T-helper 2 cell treated with Interferon-gamma antibody and Interleukin-4, amounts not matched to agents 100 ng/mL and 5 ng/mL, for 36 hours (primary cell): Measurements from ENCODE around the gene TMEM45B. TPM values are rescaled to one million over a fixed set of nuclear protein-coding genes. Genes with fewer than 3 reads are reported as not detected.
"Not testable (repeated sequence)": the region's sequence is repeated elsewhere in the genome, so short reads cannot be mapped to it uniquely, and the experiment has no call there.

ENCODE experiments used
- intact Hi-C: fragments of 100-400 bp; cut with micrococcal nuclease; formaldehyde crosslinking; loops from one replicate; pipeline ENCODE4 v1.15.1; 2023
- total RNA-seq: library from RNA; stranded (reverse); gene quantifications from 2 replicates; pipeline ENCODE4 v1.2.3, GENCODE V29; 2022

TMEM45B gene
- total RNA-seq: 0.36 and 0.43 TPM in 2 replicates

GRCh38 chr11:129815596-129816461, at the start of gene TMEM45B:
Gene TMEM45B (plus strand): TSS chr11:129815848. CDS start chr11:129852483, 36,635 bp downstream.
- intact Hi-C loops: no loop called here

GRCh38 chr11:129766898-129767604, 48.6 kb upstream of the TMEM45B start:
- intact Hi-C loops: loop anchor here (1.0 kb wide), 1 partner anchor 365 kb away; no protein-coding TSS in a partner anchor

- intact Hi-C loops: loop anchor here (1.0 kb wide), 1 partner anchor 364 kb away; no protein-coding TSS in a partner anchor
Measured at GRCh38 chr11:129767827-129768226, 47.8 kb upstream of the TMEM45B start.

- intact Hi-C loops: no loop called here
Measured at GRCh38 chr11:129768356-129768755, 47.3 kb upstream of the TMEM45B start.

GRCh38 chr11:129769059-129769458, 46.6 kb upstream of the TMEM45B start:
- intact Hi-C loops: no loop called here

- intact Hi-C loops: no loop called here
Measured at GRCh38 chr11:129770993-129771392, 44.7 kb upstream of the TMEM45B start.

- intact Hi-C loops: not testable (repeated sequence)
Measured at GRCh38 chr11:129771456-129771855, 44.2 kb upstream of the TMEM45B start.

GRCh38 chr11:129778877-129779276, 36.8 kb upstream of the TMEM45B start:
- intact Hi-C loops: no loop called here

- intact Hi-C loops: no loop called here
Measured at GRCh38 chr11:129779342-129779741, 36.3 kb upstream of the TMEM45B start.

- intact Hi-C loops: no loop called here
Measured at GRCh38 chr11:129785383-129786111, 30.1 kb upstream of the TMEM45B start.

GRCh38 chr11:129786112-129786416, 29.6 kb upstream of the TMEM45B start:
- intact Hi-C loops: not testable (repeated sequence)

- intact Hi-C loops: no loop called here
Measured at GRCh38 chr11:129787532-129788155, 28.0 kb upstream of the TMEM45B start.

GRCh38 chr11:129788278-129788677, 27.4 kb upstream of the TMEM45B start:
- intact Hi-C loops: no loop called here

- intact Hi-C loops: no loop called here
Measured at GRCh38 chr11:129790106-129790505, 25.5 kb upstream of the TMEM45B start.

- intact Hi-C loops: no loop called here
Measured at GRCh38 chr11:129791515-129791914, 24.1 kb upstream of the TMEM45B start.

GRCh38 chr11:129792663-129793062, 23.0 kb upstream of the TMEM45B start:
- intact Hi-C loops: no loop called here

- intact Hi-C loops: no loop called here
Measured at GRCh38 chr11:129795089-129795488, 20.6 kb upstream of the TMEM45B start.

- intact Hi-C loops: no loop called here
Measured at GRCh38 chr11:129798212-129798611, 17.4 kb upstream of the TMEM45B start.

GRCh38 chr11:129800162-129800561, 15.5 kb upstream of the TMEM45B start:
- intact Hi-C loops: not testable (repeated sequence)

GRCh38 chr11:129800655-129801054, 15.0 kb upstream of the TMEM45B start:
- intact Hi-C loops: no loop called here

- intact Hi-C loops: no loop called here
Measured at GRCh38 chr11:129803533-129803932, 12.1 kb upstream of the TMEM45B start.
